ENCODE measurements around the gene CER1.
A peak's percentile ranks its signal among the peaks of the same experiment; 100 is the strongest.
"Not testable (repeated sequence)": the region's sequence is repeated elsewhere in the genome, so short reads cannot be mapped to it uniquely, and the experiment has no call there.

CER1 gene

GRCh38 chr9:14713187-14713767, 9.3 kb downstream of the CER1 start:
- no peak for DNase-seq

- no peak for DNase-seq
These were observed 11.7 kb downstream of the CER1 start for GRCh38 chr9:14710804-14711203.

- no peak for DNase-seq
These were observed 15.9 kb downstream of the CER1 start for GRCh38 chr9:14706530-14707140.

- no peak for DNase-seq
These were observed 17.5 kb downstream of the CER1 start for GRCh38 chr9:14705079-14705478.

- no peak for DNase-seq
These were observed 18.3 kb downstream of the CER1 start for GRCh38 chr9:14704281-14704680.

- no peak for DNase-seq
These were observed 20.3 kb downstream of the CER1 start for GRCh38 chr9:14702200-14702720.

GRCh38 chr9:14693251-14693861, 29.2 kb downstream of the CER1 start, which contains the start of gene ZDHHC21:
Gene ZDHHC21, minus strand, starts transcription at chr9:14693432. Its CDS starts 19,092 bp downstream, at chr9:14674340.
- peak; percentile 33 for DNase-seq

GRCh38 chr9:14692470-14693250, 29.9 kb downstream of the CER1 start:
- DNase-seq = no peak

GRCh38 chr9:14690948-14691730, 31.4 kb downstream of the CER1 start:
- no peak for DNase-seq

GRCh38 chr9:14687042-14687719, 35.4 kb downstream of the CER1 start:
- no peak for DNase-seq

GRCh38 chr9:14686168-14686567, 36.4 kb downstream of the CER1 start:
- no peak for DNase-seq

- not testable (repeated sequence) for DNase-seq
These were observed 39.9 kb downstream of the CER1 start for GRCh38 chr9:14682616-14683015.

GRCh38 chr9:14678776-14679175, 43.8 kb downstream of the CER1 start:
- DNase-seq = no peak

- no peak for DNase-seq
These were observed 44.7 kb downstream of the CER1 start for GRCh38 chr9:14677872-14678271.

- no peak for DNase-seq
These were observed 45.1 kb downstream of the CER1 start for GRCh38 chr9:14677396-14677795.

- no peak for DNase-seq
These were observed 47.9 kb downstream of the CER1 start for GRCh38 chr9:14674630-14675029.

GRCh38 chr9:14671377-14671776, 51.2 kb downstream of the CER1 start:
- no peak for DNase-seq

GRCh38 chr9:14670718-14671117, 51.8 kb downstream of the CER1 start:
- no peak for DNase-seq
